Kidney epithelial cell (primary cell): ENCODE results near the gene CAPN7. TPM values are rescaled to one million over a fixed set of nuclear protein-coding genes. Genes with fewer than 3 reads are reported as not detected.

ENCODE experiments used
- DNase-seq: peaks from one replicate; pipeline ENCODE4 v3.0.0-alpha.2; 2010; ENCODE audit warnings: low read depth
- H3K27me3 ChIP-seq: 2 replicates; pipeline ENCODE4 v1.6.0; 2011; ENCODE audit warnings: low read length; ENCODE audit not compliant: control insufficient read depth, insufficient read depth
- H3K36me3 ChIP-seq: 2 replicates; pipeline ENCODE4 v1.5.1; 2011; ENCODE audit warnings: low read length; ENCODE audit not compliant: control insufficient read depth, insufficient read depth
- H3K4me3 ChIP-seq: 2 replicates; pipeline ENCODE4 v1.5.1; 2011; ENCODE audit warnings: low read depth, mild to moderate bottlenecking, control low read depth, low read length
- total RNA-seq: library from RNA; depleted of rRNA; stranded (reverse); fragments of >200 nt; gene quantifications from 2 replicates; pipeline ENCODE4 v1.2.3, GENCODE V29; 2015
- TF ChIP-seq, protein P1 (sequence below): IDR thresholded peaks from 2 replicates; pipeline ENCODE4 v1.5.1; 2011; ENCODE audit warnings: mild to moderate bottlenecking, moderate library complexity, low read length, control low read depth, inconsistent platforms; ENCODE audit not compliant: insufficient read depth, poor library complexity, severe bottlenecking

The CAPN7 gene
- total RNA-seq, 1 donor from 2014 or later = 15.8 TPM

DNA sequence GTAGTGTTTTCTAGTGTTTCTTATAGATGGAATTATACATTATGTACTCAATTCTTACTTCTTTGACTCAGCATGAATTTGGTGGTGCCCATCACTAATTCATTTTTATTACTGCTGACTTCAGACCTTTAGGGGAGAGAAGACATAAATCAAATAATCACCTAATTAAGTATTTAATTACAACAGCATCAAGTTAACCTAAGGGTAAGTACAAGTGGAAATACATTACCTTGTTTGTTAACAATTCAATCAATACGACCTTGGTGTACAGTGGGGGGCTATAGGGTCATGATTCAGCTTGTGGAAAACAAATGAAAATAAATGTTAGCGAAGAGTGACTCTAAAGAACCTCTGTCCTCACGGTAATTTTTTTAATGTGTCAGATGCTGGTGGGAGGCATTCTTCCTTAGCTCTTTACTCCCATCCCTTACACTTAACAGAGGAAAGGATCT is 538 bp upstream of the CAPN7 start:
- no peak for DNase-seq
- TF ChIP-seq, protein P1, sequence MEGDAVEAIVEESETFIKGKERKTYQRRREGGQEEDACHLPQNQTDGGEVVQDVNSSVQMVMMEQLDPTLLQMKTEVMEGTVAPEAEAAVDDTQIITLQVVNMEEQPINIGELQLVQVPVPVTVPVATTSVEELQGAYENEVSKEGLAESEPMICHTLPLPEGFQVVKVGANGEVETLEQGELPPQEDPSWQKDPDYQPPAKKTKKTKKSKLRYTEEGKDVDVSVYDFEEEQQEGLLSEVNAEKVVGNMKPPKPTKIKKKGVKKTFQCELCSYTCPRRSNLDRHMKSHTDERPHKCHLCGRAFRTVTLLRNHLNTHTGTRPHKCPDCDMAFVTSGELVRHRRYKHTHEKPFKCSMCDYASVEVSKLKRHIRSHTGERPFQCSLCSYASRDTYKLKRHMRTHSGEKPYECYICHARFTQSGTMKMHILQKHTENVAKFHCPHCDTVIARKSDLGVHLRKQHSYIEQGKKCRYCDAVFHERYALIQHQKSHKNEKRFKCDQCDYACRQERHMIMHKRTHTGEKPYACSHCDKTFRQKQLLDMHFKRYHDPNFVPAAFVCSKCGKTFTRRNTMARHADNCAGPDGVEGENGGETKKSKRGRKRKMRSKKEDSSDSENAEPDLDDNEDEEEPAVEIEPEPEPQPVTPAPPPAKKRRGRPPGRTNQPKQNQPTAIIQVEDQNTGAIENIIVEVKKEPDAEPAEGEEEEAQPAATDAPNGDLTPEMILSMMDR = no peak
- no peaks in the 10 kb centered on the region for H3K27me3 ChIP-seq

DNA sequence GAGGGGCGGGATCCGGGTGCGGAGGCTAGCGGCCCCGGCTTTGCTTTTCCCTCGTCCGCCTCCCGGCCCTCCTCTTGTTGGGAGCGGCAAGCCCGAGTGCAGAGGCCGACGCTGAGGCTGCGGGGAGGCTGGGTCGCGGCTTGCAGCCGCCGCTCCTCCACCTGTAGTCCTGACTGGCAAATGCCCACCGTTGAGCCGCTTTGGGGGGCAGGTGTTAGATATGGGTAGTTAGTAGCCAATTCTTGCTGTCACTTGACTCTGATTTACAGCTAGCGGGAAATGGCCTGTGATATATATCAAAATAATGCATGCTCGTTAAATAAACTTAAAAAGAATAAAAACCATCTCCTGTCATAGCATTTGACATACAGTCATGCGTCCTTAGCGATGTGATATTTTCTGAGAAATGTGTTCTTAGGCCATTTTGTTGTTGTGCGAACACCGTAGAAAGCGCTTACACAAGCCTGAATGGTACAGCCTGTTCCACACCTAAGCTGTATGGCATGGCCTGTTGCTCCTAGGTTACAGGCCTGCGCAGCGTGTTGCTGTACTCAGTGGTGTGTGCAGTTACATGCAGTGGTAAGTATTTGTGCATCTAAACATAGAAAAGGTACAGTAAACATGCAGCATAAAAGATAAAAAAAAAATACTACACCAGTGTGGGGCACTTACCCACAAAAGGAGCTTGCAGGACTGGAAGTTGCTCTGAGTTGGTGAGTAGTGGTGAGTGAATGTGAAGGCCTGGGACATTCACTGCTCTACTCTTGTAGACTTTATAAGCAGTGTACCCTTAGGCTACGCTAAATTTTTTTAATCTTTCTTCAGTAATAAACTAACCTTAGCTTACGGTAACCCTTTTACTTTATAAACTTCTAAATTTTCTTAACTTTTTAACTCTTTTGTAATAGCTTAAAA is 873 bp downstream of the CAPN7 start:
- no peak for DNase-seq
- H3K4me3 ChIP-seq = peak overlapping the region; percentile 93

More for the DNA sequence above, 538 bp upstream of the CAPN7 start:
- no peaks in the 10 kb centered on the region for H3K36me3 ChIP-seq
- peak overlapping the region; percentile 93 for H3K4me3 ChIP-seq

DNA sequence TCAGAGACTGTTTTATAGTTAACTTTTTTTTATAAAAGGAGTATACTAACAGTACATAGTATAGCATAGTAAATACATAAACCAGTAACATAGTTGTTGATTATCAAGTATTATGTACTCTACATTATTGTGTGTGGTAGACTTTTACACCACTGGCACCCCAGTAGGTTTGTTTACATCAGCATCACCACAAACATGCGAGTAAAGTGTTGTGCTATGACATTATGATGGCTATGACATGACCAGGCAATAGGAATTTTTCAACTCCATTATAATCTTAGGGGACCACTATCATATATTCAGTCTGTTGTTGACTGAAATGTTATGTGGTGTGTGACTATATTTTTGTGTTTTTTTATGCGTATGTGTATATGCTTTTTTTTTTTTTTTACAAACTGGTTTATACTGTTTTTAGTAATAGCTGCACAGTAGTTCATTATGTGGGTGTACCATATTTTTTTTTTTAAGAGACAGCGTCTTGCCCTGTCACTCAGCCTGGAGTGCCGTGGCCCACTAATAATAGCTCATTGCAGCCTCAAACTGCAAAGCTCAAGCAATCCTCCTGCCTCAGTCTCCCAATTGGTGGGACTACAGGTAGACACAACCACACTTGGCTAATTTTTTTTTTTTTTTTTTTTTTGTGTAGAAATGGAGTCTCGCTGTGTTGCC is 1.9 kb downstream of the CAPN7 start:
- Histone ChIP-seq H3K27me3 (no peaks in the 10 kb centered on the region), H3K4me3 (no peak overlapping the region), H3K36me3 (no peaks in the 10 kb centered on the region)
- TF ChIP-seq, protein P1 = no peak
- no peak for DNase-seq

More for the DNA sequence above, 873 bp downstream of the CAPN7 start:
- Histone ChIP-seq H3K36me3 (no peaks in the 10 kb centered on the region), H3K27me3 (no peaks in the 10 kb centered on the region)
- TF ChIP-seq, protein P1 = no peak

DNA sequence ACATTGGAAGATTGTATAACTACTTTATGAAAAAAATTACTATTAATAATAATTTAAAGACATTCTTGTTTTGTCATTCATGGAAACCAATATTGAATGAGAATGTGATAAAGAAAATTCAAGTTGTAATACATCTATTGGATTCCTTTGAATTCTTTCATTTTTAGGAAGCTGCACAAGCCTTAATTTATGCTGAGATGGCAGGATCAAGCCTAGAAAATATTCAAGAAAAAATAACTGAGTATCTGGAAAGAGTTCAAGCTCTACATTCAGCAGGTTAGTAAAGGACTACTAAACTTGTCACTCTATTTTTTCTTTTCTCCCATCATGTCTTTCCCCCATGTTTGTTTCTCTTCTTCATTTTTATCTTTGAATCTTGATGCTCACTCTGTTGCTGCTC is 5.9 kb downstream of the CAPN7 start:
- H3K36me3 ChIP-seq = no peaks in the 10 kb centered on the region

DNA sequence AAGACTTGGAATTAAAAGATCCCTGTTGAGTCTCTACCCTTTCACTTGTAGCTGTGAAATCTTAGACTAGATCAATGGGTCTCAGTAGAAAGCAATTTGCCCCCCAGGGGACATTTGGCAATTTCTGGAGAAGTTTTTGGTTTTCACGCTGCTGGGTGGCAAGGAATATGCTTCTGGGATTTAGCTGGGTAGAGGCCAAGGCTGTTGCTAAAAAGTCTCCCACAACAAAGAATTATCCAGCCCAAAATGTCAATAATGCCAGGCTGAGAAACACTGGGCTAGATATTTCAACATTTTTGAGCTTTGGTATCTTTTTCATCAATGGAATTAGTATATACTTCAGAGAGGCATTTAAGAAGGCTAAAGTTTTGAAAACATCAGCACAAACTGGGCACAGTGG is 8.7 kb downstream of the CAPN7 start:
- peaks cover 3% of the 10 kb centered on the region for H3K36me3 ChIP-seq
- TF ChIP-seq, protein P1 = no peak
- H3K4me3 ChIP-seq = no peak overlapping the region
- no peaks in the 10 kb centered on the region for H3K27me3 ChIP-seq
- no peak for DNase-seq

More for the DNA sequence above, 5.9 kb downstream of the CAPN7 start:
- no peaks in the 10 kb centered on the region for H3K27me3 ChIP-seq
- no peak for DNase-seq
- no peak overlapping the region for H3K4me3 ChIP-seq
- TF ChIP-seq, protein P1 = no peak
